Measurements from ENCODE around the gene OSBPL3.

DNA sequence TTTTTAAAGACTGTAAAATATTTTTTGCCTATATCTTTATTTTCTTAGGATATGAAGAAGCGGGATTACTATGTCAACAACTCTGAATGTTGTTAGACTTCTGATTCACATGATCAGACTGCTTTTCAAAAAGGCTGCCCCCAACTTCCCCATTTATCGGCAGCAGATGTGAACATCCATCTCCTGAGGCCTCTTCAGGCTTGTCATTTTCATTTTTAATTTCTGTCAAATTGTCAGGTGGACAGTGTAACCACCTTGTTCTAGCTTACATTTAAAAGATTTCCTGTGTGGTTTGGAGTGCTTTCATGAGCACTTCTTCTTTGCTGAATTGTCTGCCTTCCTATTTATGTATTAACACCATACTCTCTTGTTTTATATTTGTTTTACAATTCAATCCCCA, 143.9 kb downstream of the OSBPL3 start:
- TF ChIP-seq, protein P1, sequence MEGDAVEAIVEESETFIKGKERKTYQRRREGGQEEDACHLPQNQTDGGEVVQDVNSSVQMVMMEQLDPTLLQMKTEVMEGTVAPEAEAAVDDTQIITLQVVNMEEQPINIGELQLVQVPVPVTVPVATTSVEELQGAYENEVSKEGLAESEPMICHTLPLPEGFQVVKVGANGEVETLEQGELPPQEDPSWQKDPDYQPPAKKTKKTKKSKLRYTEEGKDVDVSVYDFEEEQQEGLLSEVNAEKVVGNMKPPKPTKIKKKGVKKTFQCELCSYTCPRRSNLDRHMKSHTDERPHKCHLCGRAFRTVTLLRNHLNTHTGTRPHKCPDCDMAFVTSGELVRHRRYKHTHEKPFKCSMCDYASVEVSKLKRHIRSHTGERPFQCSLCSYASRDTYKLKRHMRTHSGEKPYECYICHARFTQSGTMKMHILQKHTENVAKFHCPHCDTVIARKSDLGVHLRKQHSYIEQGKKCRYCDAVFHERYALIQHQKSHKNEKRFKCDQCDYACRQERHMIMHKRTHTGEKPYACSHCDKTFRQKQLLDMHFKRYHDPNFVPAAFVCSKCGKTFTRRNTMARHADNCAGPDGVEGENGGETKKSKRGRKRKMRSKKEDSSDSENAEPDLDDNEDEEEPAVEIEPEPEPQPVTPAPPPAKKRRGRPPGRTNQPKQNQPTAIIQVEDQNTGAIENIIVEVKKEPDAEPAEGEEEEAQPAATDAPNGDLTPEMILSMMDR (IDR thresholded peaks at IDR 0.05; ENCODE audit: low read length) = no peak
- no peak for TF ChIP-seq EZH2 (optimal IDR thresholded peaks at IDR 0.05; ENCODE audit: low read depth, low read length)

Data from MM.1S (cell line).